HG02852 (cell line): Measurements from ENCODE around the gene CYP1B1.
"Not testable (repeated sequence)": the region's sequence is repeated elsewhere in the genome, so short reads cannot be mapped to it uniquely, and the experiment has no call there.

Experiments used
- ATAC-seq: cut with Tn5 transposase; IDR thresholded peaks from one replicate; pipeline ENCODE4 v1.9.1; 2021; ENCODE audit warnings: mild to moderate bottlenecking, moderate library complexity; ENCODE audit not compliant: unreplicated experiment

CYP1B1 gene

GRCh38 chr2:38037757-38038621 lies 38.0 kb downstream of the CYP1B1 start:
- peak; percentile 80 for ATAC-seq

- no peak for ATAC-seq
Observed at GRCh38 chr2:38037325-38037724, 38.6 kb downstream of the CYP1B1 start.

GRCh38 chr2:38035968-38036367 lies 40.0 kb downstream of the CYP1B1 start:
- ATAC-seq: no peak

- no peak for ATAC-seq
Observed at GRCh38 chr2:38033646-38034045, 42.3 kb downstream of the CYP1B1 start.

- no peak for ATAC-seq
Observed at GRCh38 chr2:38032946-38033345, 43.0 kb downstream of the CYP1B1 start.

- no peak for ATAC-seq
Observed at GRCh38 chr2:38030635-38031355, 45.2 kb downstream of the CYP1B1 start.

- no peak for ATAC-seq
Observed at GRCh38 chr2:38029512-38029911, 46.4 kb downstream of the CYP1B1 start.

- ATAC-seq: no peak
Observed at GRCh38 chr2:38028829-38029228, 47.1 kb downstream of the CYP1B1 start.

GRCh38 chr2:38026846-38027245 lies 49.1 kb downstream of the CYP1B1 start:
- no peak for ATAC-seq

GRCh38 chr2:38021589-38021988 lies 54.4 kb downstream of the CYP1B1 start:
- ATAC-seq: no peak

GRCh38 chr2:38020359-38021069 lies 55.4 kb downstream of the CYP1B1 start:
- ATAC-seq: not testable (repeated sequence)

- ATAC-seq: no peak
Observed at GRCh38 chr2:38017836-38018235, 58.1 kb downstream of the CYP1B1 start.
